HG02884 (cell line): Measurements from ENCODE around the gene APPL2.
"Not testable (repeated sequence)": the region's sequence is repeated elsewhere in the genome, so short reads cannot be mapped to it uniquely, and the experiment has no call there.

Source experiments
- ATAC-seq: cut with Tn5 transposase; IDR thresholded peaks from one replicate; pipeline ENCODE4 v1.9.1; 2021; ENCODE audit warnings: mild to moderate bottlenecking, moderate library complexity; ENCODE audit not compliant: unreplicated experiment

APPL2 gene

GRCh38 chr12:105257321-105257728 lies 21.4 kb upstream of the APPL2 start:
- no peak for ATAC-seq

- no peak for ATAC-seq
These were observed 20.9 kb upstream of the APPL2 start for GRCh38 chr12:105256921-105257320.

DNA sequence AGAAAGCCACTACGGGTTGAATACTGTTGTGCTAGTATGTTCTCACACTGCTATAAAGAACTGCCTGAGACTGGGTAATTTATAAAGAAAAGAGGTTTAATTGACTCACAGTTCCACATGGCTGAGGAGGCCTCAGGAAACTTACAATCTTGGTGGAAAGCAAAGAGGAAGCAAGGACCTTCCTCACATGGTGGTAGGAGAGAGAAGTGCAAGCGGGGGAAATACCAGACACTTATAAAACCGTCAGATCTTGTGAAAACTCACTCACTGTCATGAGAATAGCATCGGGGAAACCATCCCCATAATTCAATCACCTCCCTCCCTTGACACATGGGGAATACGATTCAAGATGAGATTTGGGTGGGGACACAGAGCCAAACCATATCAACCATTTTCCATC lies 20.5 kb upstream of the APPL2 start:
- ATAC-seq: not testable (repeated sequence)

DNA sequence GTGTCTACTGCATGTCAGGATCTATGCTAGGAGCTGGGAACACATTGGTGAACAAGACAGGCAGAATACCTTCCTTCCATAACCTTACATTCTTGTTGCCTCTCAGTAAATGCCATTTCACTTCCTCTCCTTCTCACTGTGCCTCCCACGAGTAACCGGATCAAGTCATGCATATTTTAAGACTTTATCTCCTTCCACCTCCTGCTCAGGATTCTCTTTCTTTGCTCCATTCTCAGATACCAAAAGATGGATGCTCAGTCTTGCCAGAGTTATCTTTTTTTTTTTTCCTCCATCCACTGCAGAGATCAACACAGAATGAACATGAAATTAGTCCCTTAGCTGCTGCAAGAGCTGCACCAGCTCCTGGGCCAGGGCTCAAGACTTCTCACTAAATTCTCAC lies 20.0 kb upstream of the APPL2 start:
- ATAC-seq: no peak

DNA sequence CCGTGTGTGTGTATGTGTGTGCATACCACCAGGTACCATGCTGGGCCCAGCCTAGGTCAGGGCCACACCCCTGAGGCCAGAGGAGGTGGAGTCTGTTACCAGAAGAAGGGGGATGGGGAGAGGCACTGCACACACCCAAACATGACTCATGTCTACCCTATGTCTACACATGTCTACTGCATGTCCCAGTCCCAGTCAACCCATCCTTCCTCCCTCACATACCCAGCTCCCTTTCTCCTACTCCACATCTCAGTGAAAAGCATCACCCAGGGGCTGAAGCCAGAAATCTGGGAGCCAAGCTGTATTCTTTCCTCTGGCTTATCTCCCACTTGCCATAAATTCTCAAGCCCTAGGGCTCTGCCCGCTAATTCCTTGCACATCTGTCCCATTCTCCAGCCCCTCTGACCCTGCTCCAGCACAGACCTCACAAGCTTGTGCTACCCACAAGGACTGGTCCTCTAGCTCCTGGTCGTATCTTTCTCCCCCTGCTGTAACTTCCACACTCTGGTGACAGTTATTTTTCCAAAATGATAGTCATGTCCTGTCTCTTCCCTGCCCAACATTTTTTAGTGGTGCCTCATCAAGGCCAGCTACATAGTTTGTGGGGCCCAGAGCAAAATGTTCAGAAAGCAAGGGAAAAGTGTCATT lies 18.0 kb upstream of the APPL2 start:
- ATAC-seq: no peak

GRCh38 chr12:105252901-105253300 lies 16.9 kb upstream of the APPL2 start:
- no peak for ATAC-seq

DNA sequence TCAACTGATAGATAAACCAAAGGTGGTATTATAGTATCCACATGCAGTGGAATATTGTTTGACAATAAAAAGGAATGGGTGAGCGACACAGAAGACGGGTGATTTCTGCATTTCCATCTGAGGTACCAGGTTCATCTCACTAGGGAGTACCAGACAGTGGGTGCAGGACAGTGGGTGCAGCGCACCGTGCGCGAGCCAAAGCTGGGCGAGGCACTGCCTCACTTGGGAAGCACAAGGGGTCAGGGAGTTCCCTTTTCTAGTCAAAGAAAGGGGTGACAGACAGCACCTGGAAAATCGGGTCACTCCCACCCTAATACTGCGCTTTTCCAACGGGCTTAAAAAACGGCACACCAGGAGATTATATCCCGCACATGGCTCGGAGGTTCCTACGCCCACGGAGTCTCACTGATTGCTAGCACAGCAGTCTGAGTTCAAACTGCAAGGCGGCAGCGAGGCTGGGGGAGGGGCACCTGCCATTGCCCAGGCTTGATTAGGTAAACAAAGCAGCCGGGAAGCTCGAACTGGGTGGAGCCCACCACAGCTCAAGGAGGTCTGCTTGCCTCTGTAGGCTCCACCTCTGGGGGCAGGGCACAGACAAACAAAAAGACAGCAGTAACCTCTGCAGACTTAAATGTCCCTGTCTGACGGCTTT lies 9.9 kb upstream of the APPL2 start:
- not testable (repeated sequence) for ATAC-seq

- no peak for ATAC-seq
These were observed 9.3 kb upstream of the APPL2 start for GRCh38 chr12:105245291-105245690.

- no peak for ATAC-seq
These were observed 4.3 kb upstream of the APPL2 start for GRCh38 chr12:105240228-105240627.

DNA sequence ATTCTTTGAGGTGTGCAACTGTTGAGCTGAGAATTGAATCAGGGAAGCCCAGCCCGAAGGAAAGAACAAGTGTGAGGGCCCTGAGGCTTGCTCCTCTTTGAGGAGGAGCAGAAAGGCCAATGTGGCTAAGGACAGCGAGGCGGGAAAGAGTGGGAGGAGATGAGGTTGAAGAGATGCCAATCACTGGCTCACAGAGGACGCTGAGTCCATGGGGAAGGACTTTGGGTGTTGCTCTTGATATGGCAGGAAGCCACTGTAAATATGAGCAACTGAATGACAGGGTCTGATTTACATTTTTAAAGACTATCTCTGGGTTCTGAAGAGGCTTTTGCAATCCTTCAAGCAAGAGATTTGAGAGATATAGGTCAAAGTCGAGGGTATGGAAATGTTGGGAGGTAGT lies 3.3 kb upstream of the APPL2 start:
- no peak for ATAC-seq

GRCh38 chr12:105237666-105238065 lies 1.7 kb upstream of the APPL2 start:
- ATAC-seq: no peak

DNA sequence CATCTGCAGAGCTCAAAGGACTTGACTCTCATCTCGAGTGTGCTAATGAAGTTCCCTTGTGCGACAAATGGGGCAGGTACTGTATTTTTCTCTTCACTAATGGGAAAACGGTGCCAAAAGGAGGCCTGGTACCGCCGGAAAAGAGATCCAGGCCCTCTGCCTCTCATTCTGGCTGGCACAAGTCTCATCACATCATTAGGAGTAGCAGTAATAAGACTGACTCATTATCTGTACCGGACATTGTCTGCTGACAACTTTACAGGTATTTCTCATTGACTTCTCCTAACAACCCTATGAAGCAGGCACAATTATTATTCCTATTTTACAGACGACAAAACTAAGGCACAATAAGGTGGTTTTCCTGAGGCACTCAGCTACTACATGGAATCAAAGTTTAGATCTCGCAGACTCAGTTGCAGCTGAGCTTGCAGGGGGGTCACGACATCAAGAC lies 668 bp downstream of the APPL2 start:
- ATAC-seq: peak; percentile 9

GRCh38 chr12:105234197-105234596 lies 1.8 kb downstream of the APPL2 start:
- no peak for ATAC-seq

DNA sequence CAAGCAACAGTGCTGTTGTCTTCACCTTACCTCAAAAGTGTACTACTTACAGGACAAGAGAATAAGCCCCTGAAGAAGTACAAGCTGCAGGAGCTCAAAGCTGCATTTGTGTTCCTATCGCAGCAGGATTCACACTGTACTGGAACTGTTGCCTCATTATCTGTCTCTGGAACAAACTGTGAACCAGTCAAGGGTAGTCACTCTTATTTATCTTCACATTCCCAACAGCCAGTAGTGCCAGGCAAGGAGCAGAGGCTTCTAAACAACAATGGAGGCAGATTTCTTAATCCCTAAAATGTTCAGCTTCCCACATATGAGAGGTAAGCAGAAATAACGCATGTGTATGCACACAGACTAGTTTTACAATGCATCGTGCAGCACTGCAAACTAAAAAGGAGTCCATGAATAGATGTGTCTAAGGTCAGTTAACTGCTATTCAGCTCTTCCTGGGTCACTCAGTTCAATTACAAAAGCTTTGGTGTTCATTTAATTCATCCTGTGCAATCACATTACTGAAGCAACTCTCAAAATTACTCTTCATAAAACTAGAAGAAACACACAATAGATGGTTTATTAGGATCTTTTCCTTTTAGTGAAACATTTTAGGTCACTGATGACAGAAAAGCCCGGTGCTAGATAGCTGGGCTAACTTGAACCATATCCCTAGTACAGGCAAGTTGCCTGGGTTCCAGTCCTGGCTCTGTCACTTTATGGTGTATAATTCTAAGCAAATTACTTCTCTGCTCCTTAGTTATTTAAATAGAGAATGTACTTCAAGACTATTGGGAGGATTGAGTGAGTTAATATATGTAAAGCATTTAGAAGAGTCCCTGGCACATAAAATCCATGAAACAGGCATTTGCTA lies 2.7 kb downstream of the APPL2 start:
- no peak for ATAC-seq

DNA sequence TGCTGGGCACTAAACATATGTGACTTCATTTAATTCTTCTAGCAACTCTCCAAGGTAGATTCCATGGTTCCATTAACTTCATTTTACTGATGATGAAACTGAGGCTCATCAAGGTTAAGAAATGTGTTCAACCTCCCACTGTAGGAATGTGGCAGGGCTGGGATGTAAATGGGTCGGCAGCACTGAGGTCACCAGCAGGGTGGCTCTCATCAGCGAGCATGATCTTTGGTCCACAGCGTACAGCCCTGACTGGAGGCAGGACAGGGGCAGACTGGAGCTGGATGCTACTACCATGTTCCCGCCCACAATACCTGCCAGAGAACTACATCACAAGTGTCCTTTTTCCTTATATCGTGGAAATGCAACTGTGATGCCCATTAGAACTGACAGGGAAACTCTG lies 4.6 kb downstream of the APPL2 start:
- no peak for ATAC-seq

DNA sequence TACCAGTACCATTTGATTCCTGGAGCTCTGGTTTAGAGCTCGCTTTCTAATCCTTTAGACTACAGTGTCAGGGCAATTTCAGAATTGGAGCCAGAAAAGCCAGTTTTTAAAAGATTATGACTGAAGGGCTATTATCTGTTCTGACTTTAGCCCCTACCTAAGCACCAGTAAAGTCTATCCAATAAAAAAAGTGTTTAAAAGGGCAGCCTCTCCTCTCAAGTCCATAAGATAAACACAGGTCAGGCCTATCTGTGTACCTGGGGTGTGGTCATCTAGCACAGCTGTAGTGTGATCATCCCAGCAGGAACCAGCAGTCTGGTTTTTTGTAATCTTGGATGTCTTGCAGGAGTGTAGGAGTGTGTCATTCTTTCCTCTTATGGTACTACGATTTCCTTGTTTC lies 6.6 kb downstream of the APPL2 start:
- no peak for ATAC-seq

DNA sequence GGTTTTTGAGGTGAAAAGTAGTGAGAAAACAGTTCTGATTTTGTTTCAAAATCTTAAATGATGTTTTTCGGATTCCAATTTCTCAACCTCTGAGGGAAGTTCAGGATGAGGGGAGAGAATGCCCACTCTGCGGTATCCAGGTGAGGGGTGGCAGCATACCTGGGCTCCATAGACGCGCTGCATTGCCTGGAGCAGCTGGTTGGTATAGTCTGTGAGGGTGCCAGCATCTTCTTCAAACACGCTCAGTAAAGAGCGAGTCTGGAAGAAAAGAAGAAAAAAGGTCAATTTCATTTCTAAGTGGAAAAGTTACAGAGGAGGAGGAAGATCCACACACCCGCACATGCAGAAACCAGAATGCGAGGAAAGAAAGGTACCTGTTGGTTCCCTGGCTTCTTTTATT lies 7.0 kb downstream of the APPL2 start:
- no peak for ATAC-seq

DNA sequence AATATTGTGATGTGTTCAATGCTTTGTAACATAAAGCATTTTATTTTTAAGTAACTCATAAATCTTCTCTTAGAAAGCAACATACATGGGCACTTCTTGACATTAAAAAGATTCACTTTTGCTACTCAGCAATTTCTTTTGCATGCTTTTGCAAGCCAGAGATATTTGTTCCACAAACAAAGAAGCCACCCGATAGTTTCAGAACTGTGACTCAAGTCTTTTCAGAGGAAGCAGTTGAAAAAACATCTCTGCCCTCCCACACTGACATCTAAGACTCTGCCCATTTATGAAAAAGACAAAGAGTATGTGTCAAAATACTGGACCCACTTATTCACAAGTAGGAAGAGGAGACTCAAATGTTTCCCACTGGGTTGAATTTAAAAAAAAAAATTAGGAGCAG lies 7.5 kb downstream of the APPL2 start:
- no peak for ATAC-seq

DNA sequence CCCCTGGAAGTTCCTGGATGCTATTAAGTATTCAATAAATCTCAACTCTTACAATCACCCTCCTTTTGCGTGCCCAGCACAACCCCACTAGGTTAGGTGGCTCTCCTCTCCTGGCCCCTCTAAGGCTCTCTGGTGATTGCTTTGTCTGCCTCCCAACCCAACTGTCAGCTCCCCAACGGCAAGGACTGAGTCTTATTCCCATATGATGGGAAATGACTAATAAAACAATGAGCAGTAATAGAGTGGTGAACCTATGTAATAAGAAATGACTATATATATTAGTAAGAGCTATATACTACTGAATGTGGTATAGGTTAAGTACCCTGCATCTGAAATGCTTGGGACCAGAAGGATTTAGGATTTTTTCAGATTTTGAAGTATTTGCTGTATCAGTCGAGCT lies 8.1 kb downstream of the APPL2 start:
- no peak for ATAC-seq

DNA sequence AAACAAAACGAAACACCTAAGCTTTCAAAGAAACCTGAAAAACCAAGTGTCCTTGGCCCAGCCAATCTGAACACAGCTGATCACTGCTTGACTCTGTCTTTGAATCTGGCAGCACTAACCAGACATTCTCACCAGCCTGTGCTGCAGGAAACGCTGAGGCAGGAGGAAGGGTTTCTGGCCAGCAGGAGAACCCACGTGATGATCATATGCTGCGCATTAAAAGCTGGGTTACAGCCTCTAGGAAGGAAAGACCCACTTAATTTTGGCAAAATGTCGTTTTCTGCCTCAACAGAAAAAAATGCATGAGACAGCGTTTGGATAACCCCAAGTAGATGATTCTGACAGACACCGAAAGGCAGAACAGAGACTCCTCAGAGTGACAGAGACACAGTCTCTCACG lies 9.8 kb downstream of the APPL2 start:
- peak; percentile 54 for ATAC-seq

DNA sequence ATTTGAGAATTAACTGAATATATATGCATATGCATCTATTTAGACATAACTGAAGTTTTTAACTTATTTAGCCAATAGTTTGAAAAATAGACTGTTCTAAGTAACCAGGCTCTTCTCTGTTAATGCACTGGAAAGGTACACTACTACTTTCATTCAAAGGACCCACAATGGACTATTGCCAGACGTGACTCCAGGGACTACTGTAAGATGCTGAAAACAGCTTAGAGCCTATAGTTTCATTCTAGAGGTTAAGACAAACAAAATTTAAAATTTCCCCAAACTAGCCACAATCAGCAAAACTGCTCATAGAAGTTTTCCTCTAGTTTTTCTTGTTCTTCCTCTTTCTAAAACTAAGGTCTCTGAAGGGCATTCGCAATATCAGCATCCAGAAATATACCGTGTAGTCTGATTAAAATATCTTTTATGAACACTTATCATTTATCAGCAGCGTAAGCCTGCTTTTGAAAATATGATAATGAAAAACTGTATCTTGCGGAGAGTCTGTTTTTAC lies 10.4 kb downstream of the APPL2 start:
- no peak for ATAC-seq

DNA sequence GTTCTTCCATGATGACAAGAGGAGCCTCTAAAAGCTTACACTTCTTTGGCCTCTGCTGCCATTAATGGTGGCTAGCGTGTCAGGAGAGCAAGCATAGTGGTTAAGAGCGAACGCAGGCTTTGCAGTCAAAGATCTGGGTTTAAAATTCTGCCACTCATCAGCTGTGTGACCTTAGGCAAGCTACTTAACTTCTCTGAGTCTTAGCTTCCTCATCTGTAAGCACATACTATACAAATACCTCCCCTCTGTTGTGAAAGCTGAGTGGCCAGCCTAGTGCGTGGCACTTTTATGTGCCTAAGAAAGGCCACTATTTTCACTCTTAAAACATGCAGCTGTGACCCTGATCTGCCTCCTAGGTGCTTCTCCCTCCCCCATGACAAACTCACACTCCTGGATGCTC lies 11.6 kb downstream of the APPL2 start:
- ATAC-seq: no peak
